Activated naive CD4-positive, alpha-beta T cell treated with anti-CD3 and anti-CD28 coated beads for 36 hours (primary cell): ENCODE data around the gene EPB41. TPM values are rescaled to one million over a fixed set of nuclear protein-coding genes. Genes with fewer than 3 reads are reported as not detected.
A peak's percentile ranks its signal among the peaks of the same experiment; 100 is the strongest.
"Not testable (repeated sequence)": the region's sequence is repeated elsewhere in the genome, so short reads cannot be mapped to it uniquely, and the experiment has no call there.

Experiments
- CTCF ChIA-PET: fragments of 350-600 bp; sonication (Branson Sonifier 250); formaldehyde crosslinking; loops from one replicate; lab custom pipeline; 2021; ENCODE audit warnings: antibody characterized with exemption; lab: Charles Lee
- DNase-seq: peaks from one replicate; pipeline ENCODE4 v3.0.0-alpha.2; 2020
- H3K27ac Mint-ChIP-seq: one replicate; pipeline ENCODE4 v1.8.0; 2021; ENCODE audit warnings: mild to moderate bottlenecking, mixed read lengths
- H3K27me3 Mint-ChIP-seq: one replicate; pipeline ENCODE4 v1.8.0; 2021; ENCODE audit warnings: low read depth, mixed read lengths
- H3K36me3 Mint-ChIP-seq: one replicate; pipeline ENCODE4 v1.8.0; 2021; ENCODE audit warnings: low read depth, mixed read lengths
- H3K4me1 Mint-ChIP-seq: one replicate; pipeline ENCODE4 v1.8.0; 2021; ENCODE audit warnings: low read depth, mixed read lengths
- H3K4me3 Mint-ChIP-seq: one replicate; pipeline ENCODE4 v1.8.0; 2021; ENCODE audit warnings: mild to moderate bottlenecking, moderate library complexity, mixed read lengths
- H3K9me3 Mint-ChIP-seq: one replicate; pipeline ENCODE4 v1.8.0; 2021; ENCODE audit warnings: mixed read lengths
- intact Hi-C: fragments of 100-400 bp; cut with micrococcal nuclease; formaldehyde crosslinking; loops from one replicate; pipeline ENCODE4 v1.15.1; 2023
- total RNA-seq, 2 experiments: library from RNA; stranded (reverse); gene quantifications; one replicate each; pipeline ENCODE4 v1.2.3, GENCODE V29; 2021

EPB41 gene
- total RNA-seq, 2 experiments from 2014 or later: 97.4 to 100 TPM

DNA sequence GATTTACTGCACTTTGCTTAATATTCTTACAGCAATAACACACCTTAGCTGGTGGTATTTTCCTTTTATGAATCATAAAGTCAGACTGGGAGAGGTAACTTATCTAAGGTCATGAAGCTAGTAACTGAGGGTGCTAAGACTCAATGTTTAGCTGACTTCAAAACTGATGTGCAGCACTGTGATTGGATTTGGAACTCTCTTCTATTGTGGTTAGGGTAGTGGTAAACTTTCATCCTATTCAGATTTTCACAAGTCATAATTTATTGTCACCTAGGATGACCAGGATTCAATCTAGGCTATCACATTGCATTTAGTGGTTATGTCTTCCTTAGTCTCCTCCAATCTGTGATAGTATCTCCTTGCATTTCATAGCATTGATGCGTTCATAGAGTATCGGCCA is 18.9 kb downstream of the EPB41 start:
- H3K36me3 Mint-ChIP-seq: peaks cover 4% of the 10 kb centered on the region
- H3K27me3 Mint-ChIP-seq: no peaks in the 10 kb centered on the region
- intact Hi-C loops: loop anchor here (1.0 kb wide), 3 partner anchors 19 to 129 kb away; partner anchors contain the start of gene EPB41
- peaks cover 73% of the 10 kb centered on the region for H3K4me1 Mint-ChIP-seq
- DNase-seq: no peak
- peak overlapping the region; percentile 74 for H3K27ac Mint-ChIP-seq
- H3K9me3 Mint-ChIP-seq: no peaks in the 10 kb centered on the region
- CTCF ChIA-PET: interaction anchor here (0.7 kb wide), 1 partner anchor 23 kb away, joined by 3 read pairs; no protein-coding TSS in a partner anchor
- peak overlapping the region; percentile 52 for H3K4me3 Mint-ChIP-seq

DNA sequence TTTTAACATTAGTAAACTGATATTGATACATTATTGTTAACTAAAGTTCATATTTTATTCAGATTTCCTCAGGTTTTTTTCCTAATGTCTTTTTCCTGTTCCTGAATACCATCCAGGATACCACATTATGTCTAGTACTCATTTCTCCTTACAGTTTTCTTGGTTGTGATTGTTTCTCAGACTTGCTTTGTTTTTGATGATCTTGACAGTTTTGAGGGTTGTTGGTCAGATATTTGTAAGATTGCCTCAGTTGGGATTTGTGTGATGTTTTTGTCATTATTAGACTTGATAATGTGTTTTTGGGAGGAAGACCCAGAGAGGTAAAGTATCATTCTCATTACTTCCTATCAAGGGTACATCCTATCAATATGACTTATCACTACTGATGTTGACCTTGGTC is 19.5 kb downstream of the EPB41 start:
- Mint-ChIP-seq H3K27me3 (no peaks in the 10 kb centered on the region), H3K9me3 (no peaks in the 10 kb centered on the region), H3K4me1 (peaks cover 70% of the 10 kb centered on the region), H3K27ac (peak overlapping the region; percentile 28), H3K36me3 (peaks cover 4% of the 10 kb centered on the region), H3K4me3 (no peak overlapping the region)
- CTCF ChIA-PET: no interaction called here
- intact Hi-C loops: loop anchor here (1.0 kb wide), 3 partner anchors 20 to 128 kb away; partner anchors contain the start of gene EPB41
- DNase-seq: no peak

DNA sequence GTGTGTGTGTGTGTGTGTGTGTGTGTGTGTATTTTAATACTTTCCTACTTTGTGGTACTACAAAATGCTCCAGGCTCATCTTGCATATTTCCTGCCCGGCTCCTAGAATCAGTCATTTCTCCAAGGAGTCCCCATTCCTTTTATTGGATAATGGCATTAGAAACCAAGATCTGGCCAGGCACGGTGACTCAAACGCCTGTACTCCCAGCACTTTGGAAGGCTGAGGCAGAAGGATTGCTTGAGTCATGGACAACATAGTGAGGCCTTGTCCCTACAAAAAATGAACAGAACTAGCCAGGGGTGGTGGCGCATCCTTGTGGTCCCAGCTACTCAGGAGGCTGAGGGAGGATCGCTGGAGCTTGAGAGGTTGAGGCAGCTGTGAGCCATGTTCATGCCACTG is 20.3 kb downstream of the EPB41 start:
- H3K27ac Mint-ChIP-seq: no peak overlapping the region
- no peak overlapping the region for H3K4me3 Mint-ChIP-seq
- no peak for DNase-seq
- CTCF ChIA-PET: no interaction called here
- intact Hi-C loops: no loop called here
- H3K27me3 Mint-ChIP-seq: no peaks in the 10 kb centered on the region
- peaks cover 76% of the 10 kb centered on the region for H3K4me1 Mint-ChIP-seq
- H3K36me3 Mint-ChIP-seq: peaks cover 4% of the 10 kb centered on the region
- H3K9me3 Mint-ChIP-seq: no peaks in the 10 kb centered on the region

DNA sequence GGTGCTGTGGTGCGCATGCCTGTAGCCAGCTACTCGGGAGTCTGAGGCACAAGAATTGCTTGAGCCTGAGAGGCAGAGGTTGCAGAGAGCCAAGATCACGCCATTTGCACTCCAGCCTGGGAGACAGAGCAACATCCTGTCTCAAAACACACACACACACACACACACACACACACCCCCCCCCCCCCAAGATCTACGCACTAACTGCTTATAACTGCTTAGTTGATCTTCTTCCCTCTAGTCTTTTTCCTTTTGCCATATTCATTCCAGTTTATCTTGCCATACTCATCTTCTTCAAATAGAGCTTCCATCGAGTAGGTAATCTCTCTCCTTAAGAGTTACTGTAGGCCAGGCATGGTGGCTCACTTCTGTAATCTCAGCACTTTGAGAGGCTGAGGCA is 20.9 kb downstream of the EPB41 start:
- peaks cover 77% of the 10 kb centered on the region for H3K4me1 Mint-ChIP-seq
- no peaks in the 10 kb centered on the region for H3K9me3 Mint-ChIP-seq
- H3K4me3 Mint-ChIP-seq: no peak overlapping the region
- no peak overlapping the region for H3K27ac Mint-ChIP-seq
- no peak for DNase-seq
- intact Hi-C loops: no loop called here
- peaks cover 4% of the 10 kb centered on the region for H3K36me3 Mint-ChIP-seq
- CTCF ChIA-PET: interaction anchor here (1.0 kb wide), 1 partner anchor 19 kb away, joined by 3 read pairs; no protein-coding TSS in a partner anchor
- no peaks in the 10 kb centered on the region for H3K27me3 Mint-ChIP-seq

DNA sequence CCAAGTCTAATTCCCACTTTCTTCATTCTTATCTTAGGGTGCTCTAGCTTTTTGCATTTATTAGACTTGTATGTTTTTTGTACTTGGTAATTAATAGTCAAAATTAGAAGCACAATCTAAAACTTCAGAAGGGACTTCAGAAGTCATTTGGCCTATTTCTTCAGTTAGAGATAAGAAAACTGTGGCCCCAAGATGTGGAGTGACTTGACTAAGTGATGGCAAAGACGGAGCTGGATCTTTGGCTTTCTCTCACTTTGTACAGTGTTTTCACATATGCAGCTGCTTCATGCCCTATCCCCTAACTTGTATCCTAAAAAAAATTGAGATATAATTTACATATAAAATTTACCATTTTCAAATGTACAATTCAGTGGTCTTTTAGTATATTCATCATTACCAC is 21.7 kb downstream of the EPB41 start:
- intact Hi-C loops: no loop called here
- CTCF ChIA-PET: no interaction called here
- no peaks in the 10 kb centered on the region for H3K9me3 Mint-ChIP-seq
- H3K36me3 Mint-ChIP-seq: peaks cover 4% of the 10 kb centered on the region
- peaks cover 76% of the 10 kb centered on the region for H3K4me1 Mint-ChIP-seq
- no peaks in the 10 kb centered on the region for H3K27me3 Mint-ChIP-seq
- no peak overlapping the region for H3K4me3 Mint-ChIP-seq
- no peak for DNase-seq
- no peak overlapping the region for H3K27ac Mint-ChIP-seq

DNA sequence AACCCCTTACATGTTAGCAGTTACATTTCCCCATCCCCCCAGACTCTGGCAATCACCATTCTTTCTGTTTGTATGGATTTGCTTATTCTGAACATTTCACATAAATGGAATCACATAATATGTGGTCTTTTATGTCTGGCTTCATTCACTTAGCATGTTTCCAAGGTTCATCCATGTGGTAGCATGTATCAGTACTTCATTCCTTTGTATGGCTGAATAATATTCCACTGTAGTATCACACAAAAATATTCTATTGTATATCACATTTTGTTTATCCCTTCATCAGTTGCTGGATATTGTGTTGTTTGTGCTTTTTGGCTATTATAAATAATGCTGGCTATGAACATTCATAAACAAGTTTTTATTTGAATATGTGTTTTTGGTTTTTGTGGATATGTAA is 22.2 kb downstream of the EPB41 start:
- intact Hi-C loops: no loop called here
- Mint-ChIP-seq H3K27ac (no peak overlapping the region), H3K27me3 (no peaks in the 10 kb centered on the region), H3K36me3 (peaks cover 4% of the 10 kb centered on the region), H3K9me3 (no peaks in the 10 kb centered on the region), H3K4me1 (peaks cover 80% of the 10 kb centered on the region), H3K4me3 (no peak overlapping the region)
- CTCF ChIA-PET: no interaction called here
- no peak for DNase-seq

DNA sequence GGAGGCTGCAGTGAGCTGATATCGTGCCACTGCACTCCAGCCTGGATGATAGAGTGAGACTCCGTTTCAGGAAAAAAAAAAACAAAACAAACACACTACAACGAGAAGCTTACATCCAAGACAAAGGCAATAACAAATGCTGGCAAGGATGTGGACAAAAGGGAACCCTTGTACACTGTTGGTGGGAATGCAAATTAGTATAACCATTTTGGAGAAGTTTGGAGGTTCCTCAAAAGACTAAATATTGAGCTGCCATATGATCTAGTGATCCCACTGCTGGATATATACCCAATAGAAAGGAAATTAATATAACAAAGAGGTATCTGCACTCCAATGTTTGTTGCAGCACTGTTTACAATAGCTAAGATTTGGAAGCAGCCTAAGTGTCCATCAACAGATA is 29.2 kb downstream of the EPB41 start:
- intact Hi-C loops, H3K4me3 Mint-ChIP-seq, DNase-seq, H3K27me3 Mint-ChIP-seq, H3K36me3 Mint-ChIP-seq, H3K27ac Mint-ChIP-seq, H3K9me3 Mint-ChIP-seq: not testable (repeated sequence)
- peaks cover 68% of the 10 kb centered on the region for H3K4me1 Mint-ChIP-seq
- CTCF ChIA-PET: interaction anchor here (1.5 kb wide), 1 partner anchor 90 kb away, joined by 3 read pairs; no protein-coding TSS in a partner anchor

DNA sequence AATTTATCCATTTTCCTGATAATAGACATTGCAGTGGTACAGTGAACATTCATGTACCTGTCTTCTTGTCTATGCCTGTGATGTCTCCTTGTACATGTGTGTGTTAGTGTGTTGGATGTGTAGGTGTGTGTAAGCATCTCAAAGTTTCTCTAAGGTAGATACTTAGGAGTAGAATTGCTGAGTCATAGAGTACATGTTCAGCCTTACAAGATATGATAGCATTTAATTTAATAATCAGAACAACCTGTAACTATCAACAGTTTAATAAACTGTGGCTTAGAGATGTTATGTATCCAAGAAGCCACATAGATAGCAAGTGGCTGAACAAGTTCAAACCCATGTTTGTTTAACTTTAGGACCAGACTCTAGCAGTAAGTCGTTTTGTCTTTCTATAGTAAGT is 35.6 kb downstream of the EPB41 start:
- H3K36me3 Mint-ChIP-seq: no peaks in the 10 kb centered on the region
- H3K9me3 Mint-ChIP-seq: no peaks in the 10 kb centered on the region
- H3K4me1 Mint-ChIP-seq: peaks cover 47% of the 10 kb centered on the region
- CTCF ChIA-PET: interaction anchor here (0.6 kb wide), 3 partner anchors 8 to 152 kb away, joined by 3 to 4 read pairs (median 3); no protein-coding TSS in a partner anchor
- H3K4me3 Mint-ChIP-seq: no peak overlapping the region
- no peak overlapping the region for H3K27ac Mint-ChIP-seq
- DNase-seq: no peak
- intact Hi-C loops: no loop called here
- no peaks in the 10 kb centered on the region for H3K27me3 Mint-ChIP-seq

DNA sequence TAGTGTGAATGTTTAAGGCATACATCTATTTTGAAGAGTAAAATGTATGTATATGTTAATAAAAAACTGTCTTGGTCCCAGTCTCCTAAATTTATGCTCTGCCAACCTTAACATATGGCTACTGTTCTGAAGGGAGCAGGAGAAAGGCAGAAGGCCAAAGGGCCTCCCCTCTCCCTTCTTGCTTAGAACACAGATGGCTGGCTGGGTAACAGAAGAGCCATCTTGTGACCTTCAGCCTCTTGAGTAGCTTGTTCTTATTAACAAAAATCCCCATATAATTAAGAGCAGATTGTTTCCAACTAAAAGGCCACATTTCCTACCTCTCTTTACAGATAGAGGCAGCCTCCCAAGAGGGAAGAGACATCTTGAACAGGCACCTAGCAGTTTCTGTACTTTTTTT is 36.1 kb downstream of the EPB41 start:
- no peak overlapping the region for H3K27ac Mint-ChIP-seq
- intact Hi-C loops: no loop called here
- H3K4me1 Mint-ChIP-seq: peaks cover 48% of the 10 kb centered on the region
- H3K9me3 Mint-ChIP-seq: no peaks in the 10 kb centered on the region
- H3K4me3 Mint-ChIP-seq: no peak overlapping the region
- H3K27me3 Mint-ChIP-seq: no peaks in the 10 kb centered on the region
- CTCF ChIA-PET: interaction anchor here (0.6 kb wide), 3 partner anchors 8 to 151 kb away, joined by 3 to 4 read pairs (median 3); no protein-coding TSS in a partner anchor
- no peaks in the 10 kb centered on the region for H3K36me3 Mint-ChIP-seq
- DNase-seq: no peak

DNA sequence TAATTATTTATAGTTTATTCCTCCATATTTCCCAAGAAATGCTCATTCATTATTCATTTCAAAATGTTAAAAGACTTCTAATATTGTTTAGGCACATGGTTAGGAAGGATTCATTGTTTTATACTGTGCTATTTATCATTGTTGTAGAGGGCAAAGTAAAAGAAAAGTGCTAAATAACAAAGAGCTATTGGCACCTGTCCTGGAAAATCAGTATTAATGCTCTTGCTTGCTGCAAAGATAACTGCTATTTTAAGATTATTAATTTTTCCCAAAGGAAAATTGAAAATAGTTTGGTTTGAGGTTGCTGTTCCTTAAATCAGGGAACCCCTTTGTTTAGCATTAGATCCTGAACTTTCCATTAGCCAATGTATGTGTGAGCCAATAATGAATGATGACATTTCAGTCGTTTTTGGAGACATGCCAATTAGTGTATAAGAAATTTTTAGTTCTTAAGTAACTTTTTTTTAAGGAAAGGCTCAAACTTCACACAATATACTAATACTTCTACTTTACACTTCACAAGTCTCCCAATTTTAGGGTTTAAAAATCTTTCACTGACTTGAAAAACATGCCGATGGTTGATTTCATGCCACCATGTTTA is 39.9 kb downstream of the EPB41 start:
- Mint-ChIP-seq H3K4me3 (no peak overlapping the region), H3K4me1 (peaks cover 55% of the 10 kb centered on the region), H3K36me3 (no peaks in the 10 kb centered on the region), H3K9me3 (no peaks in the 10 kb centered on the region), H3K27me3 (no peaks in the 10 kb centered on the region), H3K27ac (no peak overlapping the region)
- DNase-seq: no peak
- CTCF ChIA-PET: interaction anchor here (1.2 kb wide), 1 partner anchor 19 kb away, joined by 3 read pairs; no protein-coding TSS in a partner anchor
- intact Hi-C loops: no loop called here

DNA sequence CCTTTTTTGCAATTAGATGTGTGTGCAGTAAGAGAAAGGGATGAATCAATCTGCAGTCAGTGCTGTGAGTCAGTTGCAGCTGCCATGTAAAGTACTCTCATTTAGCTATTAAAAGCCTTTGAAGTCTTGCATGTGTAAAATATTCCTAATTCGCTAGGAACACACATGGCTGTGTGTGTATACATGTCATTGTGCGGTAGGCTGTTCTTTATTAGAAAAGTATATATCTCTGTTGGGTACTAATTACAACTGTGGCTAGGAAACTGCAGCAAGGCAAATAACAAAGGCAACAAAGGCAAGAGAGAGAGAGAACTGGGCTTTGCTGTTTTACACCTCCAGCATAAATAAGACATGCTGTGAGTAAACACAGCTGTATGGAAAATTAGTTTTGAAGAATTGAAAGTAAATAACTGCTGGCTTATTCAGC is 41.7 kb downstream of the EPB41 start:
- DNase-seq: peak; percentile 47
- H3K36me3 Mint-ChIP-seq: no peaks in the 10 kb centered on the region
- no peaks in the 10 kb centered on the region for H3K9me3 Mint-ChIP-seq
- CTCF ChIA-PET: interaction anchor here (0.6 kb wide), 1 partner anchor 19 kb away, joined by 4 read pairs; no protein-coding TSS in a partner anchor
- peaks cover 55% of the 10 kb centered on the region for H3K4me1 Mint-ChIP-seq
- no peak overlapping the region for H3K27ac Mint-ChIP-seq
- H3K27me3 Mint-ChIP-seq: no peaks in the 10 kb centered on the region
- H3K4me3 Mint-ChIP-seq: no peak overlapping the region
- intact Hi-C loops: loop anchor here (2.0 kb wide), 1 partner anchor 17 kb away; no protein-coding TSS in a partner anchor

DNA sequence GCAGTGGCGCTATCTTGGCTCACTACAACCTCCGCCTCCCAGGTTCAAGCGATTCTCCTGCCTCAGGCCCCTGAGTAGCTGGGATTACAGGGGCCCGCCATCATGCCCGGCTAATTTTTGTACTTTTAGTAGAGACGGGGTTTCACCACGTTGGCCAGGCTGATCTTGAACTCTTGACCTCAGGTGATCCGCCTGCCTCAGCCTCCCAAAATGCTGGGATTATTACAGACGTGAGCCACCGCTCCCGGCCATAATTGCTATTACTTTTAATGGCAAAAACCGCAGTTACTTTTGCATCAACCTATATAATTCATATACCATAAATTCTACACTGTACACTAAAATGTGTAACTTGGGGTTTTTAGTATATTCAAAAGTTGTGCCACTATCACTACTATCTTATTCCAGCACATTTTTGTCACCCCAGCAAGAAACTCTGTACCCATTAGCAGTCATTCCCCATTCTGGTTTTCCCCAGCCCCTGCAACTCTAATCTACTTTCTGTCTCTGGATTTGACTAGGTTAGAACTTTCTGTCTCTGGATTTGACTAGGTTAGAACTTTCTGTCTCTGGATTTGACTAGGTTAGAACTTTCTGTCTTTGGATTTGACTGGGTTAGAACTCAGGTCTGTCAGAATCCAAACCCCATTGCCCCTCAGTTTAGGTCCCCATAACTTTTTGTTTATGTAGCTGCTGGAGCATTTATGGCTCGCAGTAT is 47.9 kb downstream of the EPB41 start:
- intact Hi-C loops: loop anchor here (1.0 to 5.0 kb wide), 8 partner anchors 10 to 101 kb away; no protein-coding TSS in a partner anchor
- peaks cover 71% of the 10 kb centered on the region for H3K4me1 Mint-ChIP-seq

More for the DNA sequence above, 47.9 kb downstream of the EPB41 start:
- DNase-seq: peak; percentile 77
- H3K36me3 Mint-ChIP-seq, H3K27me3 Mint-ChIP-seq, H3K9me3 Mint-ChIP-seq, H3K27ac Mint-ChIP-seq, H3K4me3 Mint-ChIP-seq: not testable (repeated sequence)
- CTCF ChIA-PET: interaction anchor here (1.0 to 2.2 kb wide), 3 partner anchors 46 to 80 kb away, joined by 3 to 7 read pairs (median 5); no protein-coding TSS in a partner anchor
